Mesenchymal stem cell (in vitro differentiated cells and primary cell): ENCODE data around the gene ANKRD40.

Experiments used
- DNase-seq: peaks from one replicate; pipeline ENCODE4 v3.0.0-alpha.2; 2013
- H2AFZ ChIP-seq: one replicate; pipeline ENCODE4 v1.6.1; 2013; ENCODE audit warnings: low read depth, mild to moderate bottlenecking, control low read depth, inconsistent platforms, low read length, moderate library complexity
- H2AK5ac ChIP-seq: 2 replicates; pipeline ENCODE4 v1.6.1; 2013; ENCODE audit warnings: low read length, moderate library complexity, mild to moderate bottlenecking, inconsistent platforms; ENCODE audit not compliant: severe bottlenecking
- H2BK120ac ChIP-seq: one replicate; pipeline ENCODE4 v1.6.1; 2013; ENCODE audit warnings: low read depth, mild to moderate bottlenecking, inconsistent platforms, low read length, moderate library complexity
- H2BK12ac ChIP-seq, 2 experiments: one replicate each; pipeline ENCODE4 v1.6.1; 2013; ENCODE audit warnings: inconsistent platforms in 2 of 2, low read length in 2 of 2, mild to moderate bottlenecking in 2 of 2, moderate library complexity in 2 of 2, control low read depth in 1 of 2
- H2BK15ac ChIP-seq: one replicate; pipeline ENCODE4 v1.6.1; 2013; ENCODE audit warnings: mild to moderate bottlenecking, low read depth, inconsistent platforms; ENCODE audit not compliant: poor library complexity, severe bottlenecking
- H2BK5ac ChIP-seq: 2 replicates; pipeline ENCODE4 v1.6.1; 2013; ENCODE audit warnings: low read depth, mild to moderate bottlenecking, low read length, control low read depth, inconsistent platforms; ENCODE audit not compliant: poor library complexity, severe bottlenecking
- H3K14ac ChIP-seq, 2 experiments: one replicate each; pipeline ENCODE4 v1.6.1; 2013; ENCODE audit warnings: inconsistent platforms in 2 of 2, low read length in 2 of 2, control low read depth in 1 of 2, mild to moderate bottlenecking in 1 of 2, moderate library complexity in 1 of 2
- H3K18ac ChIP-seq, 2 experiments: one replicate each; pipeline ENCODE4 v1.6.1; 2013; ENCODE audit warnings: inconsistent platforms in 2 of 2, low read length in 2 of 2, control low read depth in 1 of 2, low read depth in 1 of 2, mild to moderate bottlenecking in 1 of 2
- H3K23ac ChIP-seq, 2 experiments: one replicate each; pipeline ENCODE4 v1.6.1; 2013; ENCODE audit warnings: inconsistent platforms in 2 of 2, low read length in 2 of 2, mild to moderate bottlenecking in 2 of 2, moderate library complexity in 2 of 2, control low read depth in 1 of 2
- H3K27ac ChIP-seq: 2 replicates; pipeline ENCODE4 v1.5.1; 2013; ENCODE audit warnings: mild to moderate bottlenecking, moderate library complexity, low read length, control low read depth, inconsistent platforms; ENCODE audit not compliant: poor library complexity, severe bottlenecking
- H3K27me3 ChIP-seq, 2 experiments: 2 replicates each; pipeline versions ENCODE4 v1.6.1 to v1.7.0; 2013; ENCODE audit warnings: low read length in 2 of 2, mild to moderate bottlenecking in 2 of 2, moderate library complexity in 2 of 2, control low read depth in 1 of 2, inconsistent platforms in 1 of 2; ENCODE audit not compliant: control insufficient read depth in 1 of 2, insufficient read depth in 1 of 2
- H3K36me3 ChIP-seq, 2 experiments: 2 replicates each; pipeline versions ENCODE4 v1.6.1 to v1.7.0; 2013; ENCODE audit warnings: low read length in 2 of 2, control low read depth in 1 of 2, inconsistent platforms in 1 of 2, low read depth in 1 of 2, mild to moderate bottlenecking in 1 of 2; ENCODE audit not compliant: insufficient read depth in 2 of 2, control insufficient read depth in 1 of 2
- H3K4ac ChIP-seq, 2 experiments: one replicate each; pipeline ENCODE4 v1.6.1; 2013; ENCODE audit warnings: inconsistent platforms in 2 of 2, low read length in 2 of 2, mild to moderate bottlenecking in 2 of 2, moderate library complexity in 2 of 2, control low read depth in 1 of 2, low read depth in 1 of 2
- H3K4me1 ChIP-seq: 2 replicates; pipeline ENCODE4 v1.6.1; 2013; ENCODE audit warnings: low read depth, low read length, control low read depth; ENCODE audit not compliant: control insufficient read depth, insufficient read depth
- H3K4me2 ChIP-seq: 2 replicates; pipeline ENCODE4 v1.6.1; 2013; ENCODE audit warnings: low read length, mild to moderate bottlenecking, inconsistent platforms; ENCODE audit not compliant: poor library complexity, severe bottlenecking
- H3K4me3 ChIP-seq, 2 experiments: 2 replicates each; pipeline versions ENCODE4 v1.5.1 to v1.7.0; 2013; ENCODE audit warnings: low read length in 2 of 2, mild to moderate bottlenecking in 2 of 2, control low read depth in 1 of 2, low read depth in 1 of 2; ENCODE audit not compliant: insufficient read depth in 1 of 2
- H3K79me1 ChIP-seq: replicated peaks from 2 replicates; pipeline ENCODE4 v1.6.1; 2013; ENCODE audit warnings: mild to moderate bottlenecking, control low read depth, low read length, inconsistent platforms; ENCODE audit not compliant: poor library complexity, severe bottlenecking
- H3K9ac ChIP-seq: 2 replicates; pipeline ENCODE4 v1.7.0; 2013; ENCODE audit warnings: mild to moderate bottlenecking, low read length, moderate library complexity
- H3K9me3 ChIP-seq: 2 replicates; pipeline ENCODE4 v1.7.0; 2013; ENCODE audit warnings: mild to moderate bottlenecking, low read length; ENCODE audit not compliant: control insufficient read depth
- H4K8ac ChIP-seq: one replicate; pipeline ENCODE4 v1.6.1; 2013; ENCODE audit warnings: inconsistent platforms, mild to moderate bottlenecking, low read length, moderate library complexity
- H4K91ac ChIP-seq: one replicate; pipeline ENCODE4 v1.6.1; 2013; ENCODE audit warnings: mild to moderate bottlenecking, low read length, inconsistent platforms
- WGBS: methylation state at CpG from one replicate; pipeline ENCODE4 v1.1.7; 2013; ENCODE audit warnings: mixed read lengths; 5-methylcytosine and 5-hydroxymethylcytosine counted together

The ANKRD40 gene

DNA sequence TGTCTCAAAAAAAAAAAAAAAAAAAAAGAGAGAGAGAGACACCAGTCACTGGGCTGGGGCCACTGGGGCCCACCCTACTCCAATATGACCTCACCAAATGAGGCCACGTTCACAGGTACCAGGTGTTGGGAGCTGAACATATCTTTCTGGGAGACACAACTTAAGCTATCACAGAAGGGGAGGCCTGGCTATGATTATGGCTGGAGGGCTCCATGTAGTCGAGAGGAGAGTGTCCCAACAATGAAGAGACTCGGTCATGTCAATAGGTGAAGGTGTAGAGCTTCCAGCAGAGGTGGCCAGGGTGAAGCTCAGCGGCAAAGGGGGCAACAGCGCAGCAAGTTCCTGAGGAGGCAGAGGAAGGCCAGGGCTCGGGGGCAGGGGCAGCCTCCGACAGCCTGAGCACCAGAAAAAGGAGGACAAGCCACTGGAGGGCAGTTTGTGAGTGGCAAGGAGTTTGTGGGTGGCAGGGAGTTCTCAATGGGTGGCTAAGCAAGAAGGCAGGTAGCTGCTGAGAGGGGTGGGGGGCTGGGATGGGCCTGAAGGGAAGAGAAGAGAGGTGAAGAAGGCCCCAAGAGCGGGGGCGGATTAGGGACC is 45.0 kb downstream of the ANKRD40 start:
- 97% methylated on average over 9 of the region's 9 CpGs for WGBS
- no peak for DNase-seq
- H2AK5ac ChIP-seq = peak overlapping the region; percentile 12
- H3K4me1 ChIP-seq = peaks cover 39% of the 10 kb centered on the region
- H3K14ac ChIP-seq = peak overlapping the region in 1 of 2 experiments; percentile 44
- peak overlapping the region; percentile 36 for H4K91ac ChIP-seq
- peak overlapping the region; percentile 23 for H2BK15ac ChIP-seq
- no peak overlapping the region for H2BK5ac ChIP-seq
- peaks cover 0 to 8% of the 10 kb centered on the region in 2 experiments for H3K36me3 ChIP-seq
- H3K27me3 ChIP-seq = no peaks in the 10 kb centered on the region
- H4K8ac ChIP-seq = no peak overlapping the region
- H3K4me3 ChIP-seq = no peak overlapping the region
- H3K18ac ChIP-seq = peak overlapping the region; percentile 28 to 38
- H3K4me2 ChIP-seq = no peak overlapping the region
- no peak overlapping the region for H3K4ac ChIP-seq
- no peak overlapping the region for H3K27ac ChIP-seq
- H2BK12ac ChIP-seq = peak overlapping the region; percentile 85 to 91
- H3K9me3 ChIP-seq = no peaks in the 10 kb centered on the region
- peak overlapping the region; percentile 40 for H2BK120ac ChIP-seq
- no peaks in the 10 kb centered on the region for H3K79me1 ChIP-seq
- no peak overlapping the region for H3K9ac ChIP-seq
- no peak overlapping the region for H3K23ac ChIP-seq
- no peak overlapping the region for H2AFZ ChIP-seq

DNA sequence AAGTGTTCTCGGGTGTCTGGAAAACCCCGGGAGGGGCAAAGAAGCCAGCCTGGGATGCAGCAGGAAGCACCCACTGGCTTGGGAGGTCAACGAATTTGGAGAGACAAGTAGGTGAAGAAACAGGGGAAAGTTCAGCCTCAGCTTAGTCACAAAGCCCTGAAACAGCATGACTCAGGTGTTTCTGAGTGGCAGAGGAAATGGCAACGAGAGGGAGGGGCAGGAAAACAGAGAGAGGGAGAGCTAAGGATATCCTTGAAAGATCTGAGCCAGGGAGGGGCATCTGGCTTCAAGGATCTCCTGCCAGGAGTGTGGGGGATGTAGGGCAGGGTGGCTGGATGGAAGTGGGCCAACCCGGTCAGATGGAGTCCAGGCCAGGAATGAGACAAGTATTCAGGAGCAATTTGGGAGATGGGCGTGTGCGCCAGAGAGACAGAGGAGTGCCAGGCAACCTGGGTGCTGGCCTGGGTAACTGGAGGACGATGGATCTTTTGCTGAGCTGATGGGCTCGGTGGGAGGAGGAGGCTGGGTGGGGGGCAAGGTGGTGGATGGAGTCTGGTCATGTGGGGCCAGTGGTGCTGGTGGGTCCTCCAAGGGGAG is 45.8 kb downstream of the ANKRD40 start:
- 46% methylated on average over 9 of the region's 9 CpGs for WGBS
- H3K27me3 ChIP-seq = no peaks in the 10 kb centered on the region
- no peaks in the 10 kb centered on the region for H3K9me3 ChIP-seq
- peak overlapping the region; percentile 42 to 78 for H2BK12ac ChIP-seq
- peaks cover 5 to 10% of the 10 kb centered on the region in 2 experiments for H3K36me3 ChIP-seq
- H2BK5ac ChIP-seq = no peak overlapping the region
- H2AFZ ChIP-seq = no peak overlapping the region
- peak overlapping the region; percentile 74 for H4K91ac ChIP-seq
- H3K4me2 ChIP-seq = peak overlapping the region; percentile 24
- H3K4ac ChIP-seq = peak overlapping the region in 1 of 2 experiments; percentile 34
- peak overlapping the region; percentile 51 for H3K9ac ChIP-seq
- peak overlapping the region; percentile 29 for H4K8ac ChIP-seq
- peak overlapping the region; percentile 58 to 71 for H3K18ac ChIP-seq
- no peak overlapping the region for H3K23ac ChIP-seq
- H2BK120ac ChIP-seq = peak overlapping the region; percentile 51
- peak; percentile 89 for DNase-seq
- peak overlapping the region in 1 of 2 experiments; percentile 5 for H3K14ac ChIP-seq
- H3K79me1 ChIP-seq = no peaks in the 10 kb centered on the region
- H2BK15ac ChIP-seq = peak overlapping the region; percentile 35
- H2AK5ac ChIP-seq = peak overlapping the region; percentile 23
- H3K27ac ChIP-seq = peak overlapping the region; percentile 2
- peaks cover 33% of the 10 kb centered on the region for H3K4me1 ChIP-seq
- H3K4me3 ChIP-seq = peak overlapping the region in 1 of 2 experiments; percentile 29

DNA sequence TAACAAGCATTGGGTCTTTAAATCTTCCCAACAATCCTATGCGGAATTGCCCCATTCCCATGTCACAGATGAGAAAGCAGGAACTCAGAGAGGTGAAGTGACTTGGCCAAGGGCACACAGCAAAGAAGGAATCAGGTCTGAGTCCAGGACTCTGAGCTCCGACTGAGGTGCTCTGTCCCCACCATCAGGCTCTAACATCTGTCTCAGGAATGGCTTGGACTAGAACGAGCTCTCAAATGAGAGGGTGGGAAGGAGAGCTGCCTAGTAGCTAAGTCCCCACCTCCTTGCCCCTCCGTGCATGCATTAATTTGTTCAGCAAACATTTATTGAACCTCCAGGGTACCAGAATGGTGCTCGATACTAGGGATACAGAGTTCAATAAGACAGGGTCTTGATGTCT is 46.4 kb downstream of the ANKRD40 start:
- peak overlapping the region; percentile 2 for H3K27ac ChIP-seq

DNA sequence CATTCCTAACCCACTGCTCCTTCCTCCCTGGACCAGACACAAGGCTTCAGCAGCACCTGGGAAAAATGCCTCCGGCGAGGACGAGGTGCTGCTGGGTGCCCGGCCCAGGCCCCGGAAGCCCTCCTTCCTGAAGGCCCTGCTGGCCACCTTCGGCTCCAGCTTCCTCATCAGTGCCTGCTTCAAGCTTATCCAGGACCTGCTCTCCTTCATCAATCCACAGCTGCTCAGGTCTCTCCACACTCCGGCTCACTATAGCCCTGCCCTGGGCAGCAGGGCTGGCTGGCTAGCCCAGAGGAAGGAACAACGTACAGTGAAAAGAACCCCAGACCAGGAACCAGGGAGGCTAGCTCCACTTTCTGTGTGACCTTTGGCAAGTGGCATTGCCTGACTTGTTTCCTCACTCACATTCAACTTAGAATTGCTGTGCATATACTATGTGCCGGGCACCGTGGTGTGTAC is 46.8 kb downstream of the ANKRD40 start:
- Histone ChIP-seq H3K23ac (no peak overlapping the region), H3K79me1 (no peaks in the 10 kb centered on the region), H2BK120ac (peak overlapping the region; percentile 50), H3K36me3 (peaks cover 5 to 19% of the 10 kb centered on the region in 2 experiments), H3K9me3 (no peaks in the 10 kb centered on the region), H3K4ac (peak overlapping the region; percentile 13 to 58), H3K27ac (no peak overlapping the region), H3K4me1 (peaks cover 33% of the 10 kb centered on the region), H4K8ac (peak overlapping the region; percentile 93), H2BK5ac (no peak overlapping the region), H3K4me2 (no peak overlapping the region), H4K91ac (peak overlapping the region; percentile 92), H3K9ac (peak overlapping the region; percentile 51), H2AFZ (peak overlapping the region; percentile 64), H2AK5ac (peak overlapping the region; percentile 54), H2BK15ac (peak overlapping the region; percentile 73), H3K4me3 (peak overlapping the region in 1 of 2 experiments; percentile 29), H3K27me3 (no peaks in the 10 kb centered on the region), H3K18ac (peak overlapping the region; percentile 26 to 89), H3K14ac (peak overlapping the region in 1 of 2 experiments; percentile 49), H2BK12ac (peak overlapping the region; percentile 89 to 91)
- 88% methylated on average over 10 of the region's 10 CpGs for WGBS
- no peak for DNase-seq

More for the DNA sequence above, 46.4 kb downstream of the ANKRD40 start:
- no peak overlapping the region for H3K23ac ChIP-seq
- H3K36me3 ChIP-seq = peaks cover 5 to 16% of the 10 kb centered on the region in 2 experiments
- no peaks in the 10 kb centered on the region for H3K79me1 ChIP-seq
- H3K9ac ChIP-seq = peak overlapping the region; percentile 51
- no peak overlapping the region for H4K91ac ChIP-seq
- no peak overlapping the region for H2BK5ac ChIP-seq
- peak overlapping the region in 1 of 2 experiments; percentile 14 for H3K4ac ChIP-seq
- H3K18ac ChIP-seq = peak overlapping the region; percentile 26 to 89
- H2BK15ac ChIP-seq = peak overlapping the region; percentile 73
- H2AK5ac ChIP-seq = peak overlapping the region; percentile 54
- H3K14ac ChIP-seq = no peak overlapping the region
- no peak overlapping the region for H2BK12ac ChIP-seq
- H3K4me2 ChIP-seq = no peak overlapping the region
- H3K4me3 ChIP-seq = peak overlapping the region in 1 of 2 experiments; percentile 29
- H4K8ac ChIP-seq = no peak overlapping the region
- WGBS = 73% methylated on average over 4 of the region's 5 CpGs
- no peaks in the 10 kb centered on the region for H3K27me3 ChIP-seq
- no peak for DNase-seq
- peaks cover 33% of the 10 kb centered on the region for H3K4me1 ChIP-seq
- H3K9me3 ChIP-seq = no peaks in the 10 kb centered on the region
- no peak overlapping the region for H2AFZ ChIP-seq
- H2BK120ac ChIP-seq = peak overlapping the region; percentile 51
